Karpas-422 (cell line): Measurements from ENCODE around the gene MPRIP. TPM values are rescaled to one million over a fixed set of nuclear protein-coding genes. Genes with fewer than 3 reads are reported as not detected.
"Not testable (repeated sequence)": the region's sequence is repeated elsewhere in the genome, so short reads cannot be mapped to it uniquely, and the experiment has no call there.

Experiments used
- DNase-seq: peaks from one replicate; pipeline ENCODE4 v3.0.0-alpha.2; 2015
- H2AFZ ChIP-seq: fragments of 200-600 bp; sonication (generic); 2 replicates; pipeline ENCODE4 v1.6.1; 2014; ENCODE audit warnings: antibody characterized with exemption, low read length, mixed read lengths
- H3K27ac ChIP-seq: fragments of 200-600 bp; sonication (generic); 2 replicates; pipeline ENCODE4 v1.5.1; 2014; ENCODE audit warnings: mild to moderate bottlenecking, low read length, moderate library complexity
- H3K27me3 ChIP-seq: fragments of 200-600 bp; sonication (generic); 2 replicates; pipeline ENCODE4 v1.6.1; 2014; ENCODE audit warnings: low read length, mixed read lengths
- H3K36me3 ChIP-seq: fragments of 200-600 bp; sonication (generic); 2 replicates; pipeline ENCODE4 v1.6.1; 2014; ENCODE audit warnings: low read length, mixed read lengths; ENCODE audit not compliant: insufficient read depth
- H3K4me1 ChIP-seq: fragments of 200-600 bp; sonication (generic); 2 replicates; pipeline ENCODE4 v1.6.1; 2014; ENCODE audit warnings: mild to moderate bottlenecking, low read length, mixed read lengths
- H3K4me2 ChIP-seq: fragments of 200-600 bp; sonication (generic); 2 replicates; pipeline ENCODE4 v1.6.1; 2014; ENCODE audit warnings: low read length, low read depth, mild to moderate bottlenecking; ENCODE audit not compliant: poor library complexity, severe bottlenecking
- H3K4me3 ChIP-seq: fragments of 200-600 bp; sonication (generic); 2 replicates; pipeline ENCODE4 v1.5.1; 2014; ENCODE audit warnings: mild to moderate bottlenecking, antibody characterized with exemption, low read length, mixed read lengths
- H3K79me2 ChIP-seq: fragments of 200-600 bp; sonication (generic); 2 replicates; pipeline ENCODE4 v1.6.1; 2014; ENCODE audit warnings: mild to moderate bottlenecking, low read length, mixed read lengths
- H3K9ac ChIP-seq: fragments of 200-600 bp; sonication (generic); 2 replicates; pipeline ENCODE4 v1.6.0; 2014; ENCODE audit warnings: low read length
- H3K9me2 ChIP-seq: fragments of 200-600 bp; sonication (generic), shearing (Covaris generic); replicated peaks from 2 replicates; pipeline ENCODE4 v1.6.0; 2014; ENCODE audit warnings: mild to moderate bottlenecking, low read length, moderate library complexity; ENCODE audit not compliant: insufficient read depth
- H3K9me3 ChIP-seq: fragments of 300-700, 200-600 bp; sonication (generic); 2 replicates; pipeline ENCODE4 v1.6.1; 2014; ENCODE audit warnings: low read length, mixed read lengths
- H4K20me1 ChIP-seq: fragments of 200-600 bp; sonication (generic); 2 replicates; pipeline ENCODE4 v1.6.1; 2014; ENCODE audit warnings: mild to moderate bottlenecking, antibody characterized with exemption, low read length, low read depth; ENCODE audit not compliant: insufficient read depth
- total RNA-seq: library from RNA; depleted of rRNA; stranded (reverse); fragments of >200 nt; shearing (Covaris generic); gene quantifications from 2 replicates; pipeline ENCODE4 v1.2.3, GENCODE V29; 2014; ENCODE audit warnings: low replicate concordance; rRNA removed

The MPRIP gene, protein sequence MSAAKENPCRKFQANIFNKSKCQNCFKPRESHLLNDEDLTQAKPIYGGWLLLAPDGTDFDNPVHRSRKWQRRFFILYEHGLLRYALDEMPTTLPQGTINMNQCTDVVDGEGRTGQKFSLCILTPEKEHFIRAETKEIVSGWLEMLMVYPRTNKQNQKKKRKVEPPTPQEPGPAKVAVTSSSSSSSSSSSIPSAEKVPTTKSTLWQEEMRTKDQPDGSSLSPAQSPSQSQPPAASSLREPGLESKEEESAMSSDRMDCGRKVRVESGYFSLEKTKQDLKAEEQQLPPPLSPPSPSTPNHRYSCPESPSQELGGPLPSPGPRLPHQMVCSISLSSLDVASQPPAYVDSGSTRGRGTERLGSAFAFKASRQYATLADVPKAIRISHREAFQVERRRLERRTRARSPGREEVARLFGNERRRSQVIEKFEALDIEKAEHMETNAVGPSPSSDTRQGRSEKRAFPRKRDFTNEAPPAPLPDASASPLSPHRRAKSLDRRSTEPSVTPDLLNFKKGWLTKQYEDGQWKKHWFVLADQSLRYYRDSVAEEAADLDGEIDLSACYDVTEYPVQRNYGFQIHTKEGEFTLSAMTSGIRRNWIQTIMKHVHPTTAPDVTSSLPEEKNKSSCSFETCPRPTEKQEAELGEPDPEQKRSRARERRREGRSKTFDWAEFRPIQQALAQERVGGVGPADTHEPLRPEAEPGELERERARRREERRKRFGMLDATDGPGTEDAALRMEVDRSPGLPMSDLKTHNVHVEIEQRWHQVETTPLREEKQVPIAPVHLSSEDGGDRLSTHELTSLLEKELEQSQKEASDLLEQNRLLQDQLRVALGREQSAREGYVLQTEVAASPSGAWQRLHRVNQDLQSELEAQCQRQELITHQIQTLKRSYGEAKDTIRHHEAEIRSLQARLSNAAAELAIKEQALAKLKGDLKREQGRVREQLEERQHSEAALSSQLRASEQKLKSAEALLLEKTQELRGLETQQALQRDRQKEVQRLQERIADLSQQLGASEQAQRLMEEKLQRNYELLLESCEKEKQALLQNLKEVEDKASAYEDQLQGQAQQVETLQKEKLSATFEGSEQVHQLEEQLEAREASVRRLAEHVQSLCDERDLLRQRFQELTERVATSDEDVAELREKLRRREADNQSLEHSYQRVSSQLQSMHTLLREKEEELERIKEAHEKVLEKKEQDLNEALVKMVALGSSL (N-terminal part only)
- 44.1 and 49.3 TPM in 2 replicates for total RNA-seq

- no peaks in the 10 kb centered on the region for H3K79me2 ChIP-seq
- no peak for DNase-seq
These were observed at the start of gene MPRIP for GRCh38 chr17:17042384-17042736. MPRIP (plus strand) TSS chr17:17042457; CDS start chr17:17042849, 392 bp downstream.

GRCh38 chr17:16994631-16995030 is 47.6 kb upstream of the MPRIP start:
- Histone ChIP-seq H3K4me1 (peaks cover 5% of the 10 kb centered on the region), H3K27ac (no peak overlapping the region), H4K20me1 (0 out of 2 replicates have a peak, but pooled peaks cover 1% of the 10 kb centered on the region), H3K79me2 (no peaks in the 10 kb centered on the region), H3K4me2 (no peak overlapping the region), H3K36me3 (no peaks in the 10 kb centered on the region), H3K9ac (no peak overlapping the region), H3K9me2 (no peaks in the 10 kb centered on the region), H3K4me3 (no peak overlapping the region), H2AFZ (no peak overlapping the region), H3K27me3 (peaks cover 2% of the 10 kb centered on the region; the same call in 1 of the 2 replicates), H3K9me3 (no peaks in the 10 kb centered on the region)
- DNase-seq: no peak

More at GRCh38 chr17:17042384-17042736, at the start of gene MPRIP:
- H3K27ac ChIP-seq: no peak within 1 kb of the TSS
- H2AFZ ChIP-seq: peak within 1 kb of the TSS; percentile 96
- H3K36me3 ChIP-seq: no peaks in the 10 kb centered on the region
- no peaks in the 10 kb centered on the region for H3K9me2 ChIP-seq
- H3K9ac ChIP-seq: peak within 1 kb of the TSS; percentile 70
- H4K20me1 ChIP-seq: peaks cover 34% of the 10 kb centered on the region
- no peaks in the 10 kb centered on the region for H3K9me3 ChIP-seq
- peaks cover 48% of the 10 kb centered on the region for H3K4me1 ChIP-seq
- H3K4me2 ChIP-seq: peak within 1 kb of the TSS; percentile 88
- no peaks in the 10 kb centered on the region; the same call in 1 of the 2 replicates for H3K27me3 ChIP-seq
- peak within 1 kb of the TSS; percentile 74 for H3K4me3 ChIP-seq

DNA sequence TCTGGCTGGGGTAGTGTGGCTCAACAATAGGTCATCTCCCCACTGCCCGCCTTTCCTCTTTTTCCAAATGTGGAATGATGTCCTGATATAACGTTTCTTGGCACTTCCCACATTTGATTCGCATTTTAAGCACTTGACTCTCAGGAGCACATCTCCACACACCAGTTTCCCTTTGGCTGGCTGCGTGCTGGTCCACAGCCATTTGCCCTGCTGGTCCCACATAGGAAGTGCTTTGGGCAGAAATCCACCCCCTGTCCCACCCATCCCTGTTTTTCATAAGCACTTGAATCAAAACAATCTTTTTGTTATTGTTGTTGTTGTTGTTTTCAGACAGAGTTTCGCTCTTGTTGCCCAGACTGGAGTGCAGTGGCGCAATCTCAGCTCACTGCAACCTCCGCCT is 46.3 kb upstream of the MPRIP start:
- no peak for DNase-seq

DNA sequence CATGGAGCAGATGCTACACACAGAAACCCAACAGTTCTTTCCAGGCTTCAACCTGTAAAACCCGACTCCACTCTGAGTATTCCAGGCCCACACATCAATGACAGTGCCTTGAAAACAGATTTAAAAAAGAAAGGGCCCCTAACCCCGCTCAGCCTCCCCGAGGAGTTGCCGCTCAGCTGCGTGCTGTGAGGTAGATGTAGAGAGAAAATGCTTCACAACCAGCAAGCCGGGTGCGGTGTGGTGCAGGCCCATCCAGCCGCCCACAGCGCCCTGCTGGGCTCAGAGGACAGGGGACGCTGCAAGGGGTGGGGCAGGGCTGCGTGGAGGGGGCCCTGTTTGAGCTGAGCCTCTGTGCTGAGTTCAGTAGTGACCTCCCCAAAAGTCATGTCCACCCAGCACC is 45.5 kb upstream of the MPRIP start:
- not testable (repeated sequence) for H3K27ac ChIP-seq, H3K79me2 ChIP-seq, H3K9ac ChIP-seq, H3K4me3 ChIP-seq, H3K4me1 ChIP-seq, H3K27me3 ChIP-seq, H4K20me1 ChIP-seq, DNase-seq, H3K9me2 ChIP-seq, H3K36me3 ChIP-seq, H2AFZ ChIP-seq, H3K9me3 ChIP-seq, H3K4me2 ChIP-seq

More for the DNA sequence above, 46.3 kb upstream of the MPRIP start:
- no peaks in the 10 kb centered on the region for H3K9me2 ChIP-seq
- no peaks in the 10 kb centered on the region for H3K36me3 ChIP-seq
- H2AFZ ChIP-seq: no peak overlapping the region
- H4K20me1 ChIP-seq: no peaks in the 10 kb centered on the region
- H3K4me1 ChIP-seq: no peaks in the 10 kb centered on the region
- H3K27ac ChIP-seq: no peak overlapping the region
- no peaks in the 10 kb centered on the region for H3K27me3 ChIP-seq
- H3K4me2 ChIP-seq: no peak overlapping the region
- no peak overlapping the region for H3K9ac ChIP-seq
- H3K4me3 ChIP-seq: no peak overlapping the region
- no peaks in the 10 kb centered on the region for H3K79me2 ChIP-seq
- H3K9me3 ChIP-seq: no peaks in the 10 kb centered on the region

DNA sequence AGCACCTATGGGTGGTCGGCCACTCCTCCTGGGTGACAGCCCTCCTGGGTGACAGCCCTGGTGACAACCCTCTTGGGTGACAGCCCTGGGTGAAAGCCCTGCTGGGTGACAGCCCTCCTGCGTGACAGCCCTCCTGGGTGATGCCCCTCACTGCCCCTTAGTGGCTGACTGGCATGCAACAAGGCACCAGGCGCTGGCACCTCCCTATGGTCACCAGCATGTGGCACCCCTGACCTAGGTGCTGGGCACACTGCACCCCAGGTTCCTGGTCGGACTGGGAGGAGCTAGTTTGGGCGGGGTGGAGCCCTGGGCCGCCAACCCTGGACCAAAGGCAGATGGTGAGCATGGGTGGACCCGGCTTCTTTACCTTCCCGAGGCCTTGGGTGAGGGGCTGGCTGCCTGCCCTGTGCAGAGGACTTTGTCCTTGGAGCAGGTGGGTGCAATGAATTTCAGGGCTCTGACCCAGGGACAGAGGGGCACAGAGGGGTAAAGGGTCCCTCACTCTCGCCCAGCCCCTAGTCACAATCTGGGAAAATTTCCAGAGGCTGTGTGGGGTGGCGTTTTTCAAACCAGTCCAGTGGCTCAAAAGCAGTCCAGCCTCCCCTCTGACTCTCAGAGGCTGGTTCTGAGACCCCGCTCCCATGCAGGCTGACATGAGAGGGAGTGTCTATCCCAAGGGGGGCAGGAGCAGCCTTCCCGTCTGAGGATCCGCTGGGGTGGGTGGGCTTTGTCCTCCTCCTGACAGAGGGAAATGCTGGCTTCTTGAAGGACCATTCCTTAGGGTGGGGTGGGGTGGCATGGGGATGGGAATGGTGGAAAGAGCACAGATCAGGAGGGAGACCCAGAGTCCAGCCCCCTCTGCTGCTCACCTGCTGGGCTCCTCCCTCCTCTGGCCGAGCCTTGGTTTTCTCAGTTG is 44.5 kb upstream of the MPRIP start:
- no peaks in the 10 kb centered on the region for H3K36me3 ChIP-seq
- no peak overlapping the region for H3K4me2 ChIP-seq
- H3K9me2 ChIP-seq: no peaks in the 10 kb centered on the region
- H2AFZ ChIP-seq: no peak overlapping the region
- no peaks in the 10 kb centered on the region for H3K4me1 ChIP-seq
- peaks cover 3% of the 10 kb centered on the region; the same call in 1 of the 2 replicates for H4K20me1 ChIP-seq
- no peaks in the 10 kb centered on the region for H3K27me3 ChIP-seq
- H3K27ac ChIP-seq: no peak overlapping the region
- H3K9ac ChIP-seq: no peak overlapping the region
- DNase-seq: peak; percentile 54
- no peak overlapping the region for H3K4me3 ChIP-seq
- no peaks in the 10 kb centered on the region for H3K79me2 ChIP-seq
- no peaks in the 10 kb centered on the region for H3K9me3 ChIP-seq

GRCh38 chr17:16999931-17000625 is 42.2 kb upstream of the MPRIP start:
- Histone ChIP-seq H3K4me1 (no peaks in the 10 kb centered on the region), H3K27ac (no peak overlapping the region), H3K9me2 (no peaks in the 10 kb centered on the region), H3K9ac (no peak overlapping the region), H2AFZ (no peak overlapping the region), H3K36me3 (no peaks in the 10 kb centered on the region), H3K4me3 (no peak overlapping the region), H3K9me3 (no peaks in the 10 kb centered on the region), H3K4me2 (no peak overlapping the region), H4K20me1 (peaks cover 3% of the 10 kb centered on the region; the same call in 1 of the 2 replicates), H3K79me2 (no peaks in the 10 kb centered on the region), H3K27me3 (no peaks in the 10 kb centered on the region)
- no peak for DNase-seq
